ENCODE results near the gene KRT82. TPM values are rescaled to one million over a fixed set of nuclear protein-coding genes. Genes with fewer than 3 reads are reported as not detected.

The KRT82 gene
- total RNA-seq, 1 experiment from 2014 or later = not detected

GRCh38 chr12:52434081-52434733, 28.1 kb upstream of the KRT82 start, which contains the start of gene KRT75:
Gene KRT75, minus strand, starts transcription at chr12:52434371. Its CDS starts 67 bp downstream, at chr12:52434304.
- DNase-seq = peak; percentile 24
- no peak for TF ChIP-seq CTCF (conservative IDR thresholded peaks at IDR 0.05)
- Histone ChIP-seq H2AFZ (ENCODE audit: low read length) (no peak within 1 kb of the TSS), H3K27ac (ENCODE audit: insufficient read length, low read depth, low read length) (no peak within 1 kb of the TSS), H4K8ac (replicated peaks; ENCODE audit: insufficient read length, low read depth, low read length) (no peak within 1 kb of the TSS), H4K91ac (ENCODE audit: insufficient read length, low read depth, low read length) (no peak within 1 kb of the TSS), H3K56ac (ENCODE audit: insufficient read length, low read depth, low read length) (no peak within 1 kb of the TSS), H2BK5ac (ENCODE audit: insufficient read length, low read length) (no peak within 1 kb of the TSS), H2BK120ac (ENCODE audit: low read depth, low read length, poor library complexity, severe bottlenecking) (no peak within 1 kb of the TSS), H3K4me1 (ENCODE audit: insufficient read depth, low read length) (no peaks in the 10 kb centered on the region), H3K4me2 (ENCODE audit: insufficient read depth, insufficient read length, low read length) (no peak within 1 kb of the TSS), H2BK15ac (ENCODE audit: low read depth, low read length) (no peak within 1 kb of the TSS), H4K20me1 (ENCODE audit: control insufficient read depth, insufficient read depth, insufficient read length) (no peaks in the 10 kb centered on the region), H3K18ac (ENCODE audit: insufficient read length, low read depth, low read length) (no peak within 1 kb of the TSS), H3T11ph (ENCODE audit: low read length) (no peak within 1 kb of the TSS), H3K79me2 (ENCODE audit: insufficient read depth, low read length) (no peaks in the 10 kb centered on the region), H3K14ac (ENCODE audit: insufficient read depth, low read length) (no peak within 1 kb of the TSS), H3K9me3 (ENCODE audit: control insufficient read depth, low read depth, low read length) (no peaks in the 10 kb centered on the region), H2AK5ac (ENCODE audit: insufficient read length, low read length) (no peak within 1 kb of the TSS), H3K4ac (ENCODE audit: low read depth, low read length) (no peak within 1 kb of the TSS), H3K23me2 (ENCODE audit: insufficient read length, low read depth, low read length, poor library complexity, severe bottlenecking) (no peaks in the 10 kb centered on the region), H4K5ac (ENCODE audit: insufficient read length, low read depth, low read length) (no peak within 1 kb of the TSS), H3K27me3 (ENCODE audit: insufficient read depth, low read length) (no peaks in the 10 kb centered on the region), H3K9ac (ENCODE audit: extremely low read depth, insufficient read length, low read length) (no peak within 1 kb of the TSS), H2BK20ac (ENCODE audit: low read depth, low read length, poor library complexity, severe bottlenecking) (no peak within 1 kb of the TSS), H3K23ac (ENCODE audit: insufficient read length, low read depth, low read length) (no peak within 1 kb of the TSS), H3K79me1 (ENCODE audit: insufficient read depth, low read depth, low read length, poor library complexity, severe bottlenecking) (no peaks in the 10 kb centered on the region), H2BK12ac (ENCODE audit: insufficient read length, low read depth, low read length) (no peak within 1 kb of the TSS)
- Mint-ChIP-seq H3K9me3 (no peaks in the 10 kb centered on the region), H3K4me3 (no peak within 1 kb of the TSS), H3K27me3 (ENCODE audit: low read depth) (peaks cover 32% of the 10 kb centered on the region), H3K36me3 (ENCODE audit: insufficient read depth in 1 of 3, low read depth in 3 of 3) (no peaks in the 10 kb centered on the region), H3K4me1 (peaks cover 0 to 9% of the 10 kb centered on the region in 2 experiments; a peak in 3 of 4 replicates), H3K27ac (no peak within 1 kb of the TSS)
- no CpG with 5 or more reads among the region's 20 CpGs for WGBS (ENCODE audit: extremely low coverage, insufficient read length, low lambda C conversion rate)
